ENCODE results near the gene SYK. TPM values are rescaled to one million over a fixed set of nuclear protein-coding genes. Genes with fewer than 3 reads are reported as not detected.

Gene SYK
- total RNA-seq, 3 donors from 2014 or later (not counting 1 experiment from before 2014, with no cell fraction given) = 75.5 to 104 (median 78.0) TPM

Other genes starting within 250 kb of the SYK start
- not detected for gene DIRAS2, start 159.0 kb upstream of the SYK start, total RNA-seq

Data from natural killer cell (primary cell).